HepG2 (cell line): ENCODE results near the gene BLVRB. TPM values are rescaled to one million over a fixed set of nuclear protein-coding genes. Genes with fewer than 3 reads are reported as not detected.

Experiments used
- AGO2 ChIP-seq: fragments of 200-400 bp; formaldehyde crosslinking; optimal IDR thresholded peaks from 2 replicates; pipeline ENCODE3; 2017; ENCODE audit warnings: mild to moderate bottlenecking, low read depth, low read length, moderate library complexity
- AHR ChIP-seq: IDR thresholded peaks from 2 replicates; pipeline ENCODE4 v1.6.1; 2018; ENCODE audit warnings: missing genetic modification reagents, missing compliant biosample characterization
- GABPB1 ChIP-seq: IDR thresholded peaks from 2 replicates; pipeline ENCODE4 v1.6.1; 2016; ENCODE audit warnings: mild to moderate bottlenecking, missing genetic modification reagents, moderate library complexity, missing compliant biosample characterization
- GATAD1 ChIP-seq: IDR thresholded peaks from 2 replicates; pipeline ENCODE4 v1.6.1; 2016; ENCODE audit warnings: missing genetic modification reagents, missing compliant biosample characterization
- GZF1 ChIP-seq: sonication (generic); formaldehyde crosslinking; IDR thresholded peaks from 2 replicates; pipeline ENCODE4 v1.5.1; 2020; ENCODE audit warnings: mild to moderate bottlenecking, missing genetic modification reagents
- HOXA3 ChIP-seq: sonication (generic); formaldehyde crosslinking; IDR thresholded peaks from 2 replicates; pipeline ENCODE4 v1.5.0; 2020; ENCODE audit warnings: missing genetic modification reagents
- MED8 ChIP-seq: sonication (generic); formaldehyde crosslinking; IDR thresholded peaks from 2 replicates; pipeline ENCODE4 v1.8.1; 2023; ENCODE audit warnings: mild to moderate bottlenecking, missing genetic modification reagents; ENCODE audit not compliant: insufficient replicate concordance
- MIER3 ChIP-seq: IDR thresholded peaks from 2 replicates; pipeline ENCODE4 v1.6.1; 2016; ENCODE audit warnings: missing compliant biosample characterization, borderline replicate concordance
- TCF7L2 ChIP-seq: IDR thresholded peaks from 2 replicates; pipeline ENCODE4 v1.6.1; 2011; ENCODE audit warnings: mild to moderate bottlenecking, low read depth, low read length, moderate library complexity
- YEATS2 ChIP-seq: sonication (generic); formaldehyde crosslinking; IDR thresholded peaks from 2 replicates; pipeline ENCODE4 v1.4.0; 2020; ENCODE audit warnings: missing genetic modification reagents, borderline replicate concordance
- YY1 ChIP-seq: IDR thresholded peaks from 2 replicates; pipeline ENCODE4 v1.6.1; 2011; ENCODE audit warnings: low read length, low read depth, moderate library complexity, mild to moderate bottlenecking; ENCODE audit not compliant: insufficient read depth, insufficient replicate concordance
- ZBTB7A ChIP-seq: sonication (generic); formaldehyde crosslinking; IDR thresholded peaks from 2 replicates; pipeline ENCODE4 v1.8.0; 2022; ENCODE audit warnings: mild to moderate bottlenecking, missing genetic modification reagents
- ZFP41 ChIP-seq: sonication (generic); formaldehyde crosslinking; IDR thresholded peaks from 2 replicates; pipeline ENCODE4 v1.4.0; 2020; ENCODE audit warnings: mild to moderate bottlenecking, missing genetic modification reagents, borderline replicate concordance
- ZNF282 ChIP-seq: fragments of 450-650 bp; IDR thresholded peaks from 2 replicates; pipeline ENCODE4 v1.6.1; 2018; ENCODE audit not compliant: partially characterized antibody
- ZNF543 ChIP-seq: sonication (generic); formaldehyde crosslinking; IDR thresholded peaks from 2 replicates; pipeline ENCODE4 v1.4.0; 2020; ENCODE audit warnings: mild to moderate bottlenecking, missing genetic modification reagents
- ZNF619 ChIP-seq: sonication (generic); formaldehyde crosslinking; IDR thresholded peaks from 2 replicates; pipeline ENCODE4 v1.4.0; 2020; ENCODE audit warnings: mild to moderate bottlenecking, missing genetic modification reagents
- ZNF772 ChIP-seq: sonication (generic); formaldehyde crosslinking; IDR thresholded peaks from 2 replicates; pipeline ENCODE4 v1.5.0; 2020; ENCODE audit warnings: mild to moderate bottlenecking, missing genetic modification reagents
- polyA plus RNA-seq, 8 experiments: library from polyadenylated mRNA; depleted of rRNA in 3 of 8; stranded (reverse) in 7 of 8; unstranded in 1 of 8; fragments of >200 nt; fragmentation: Illumina TruSeq in 4 of 8; extraction: Trizol in 4 of 8; gene quantifications; 2 replicates each; pipeline versions ENCODE4 v1.2.1 to v1.2.3, GENCODE V29; 2011 to 2016; ENCODE audit warnings: low read depth in 4 of 8, missing spikeins in 1 of 8, mixed read lengths in 1 of 8; ENCODE audit not compliant: insufficient read depth in 1 of 8
- total RNA-seq, 5 experiments: library from RNA; depleted of rRNA; stranded (reverse); fragments of >200 nt; fragmentation: Illumina TruSeq; extraction: Trizol; gene quantifications; 2 replicates each; pipeline ENCODE4 v1.2.3, GENCODE V29; 2016; ENCODE audit warnings: low read depth in 1 of 5
- TF ChIP-seq, protein P1 (sequence below): sonication (generic); formaldehyde crosslinking; IDR thresholded peaks from 2 replicates; pipeline ENCODE4 v1.4.0; 2020; ENCODE audit warnings: missing genetic modification reagents, borderline replicate concordance
- TF ChIP-seq, protein P2 (sequence below): sonication (generic); formaldehyde crosslinking; IDR thresholded peaks from 2 replicates; pipeline ENCODE4 v1.4.0; 2020; ENCODE audit warnings: mild to moderate bottlenecking, missing genetic modification reagents
- TF ChIP-seq, protein P3 (sequence below): sonication (generic); formaldehyde crosslinking; IDR thresholded peaks from 2 replicates; pipeline ENCODE4 v1.8.0; 2022; ENCODE audit warnings: mild to moderate bottlenecking, missing genetic modification reagents

Gene BLVRB
- total and polyA plus RNA-seq, 2 of the 13 experiments (the other 11 are each of a cell fraction or from before 2014, with no cell fraction given), result 25.9 to 51.4 TPM

DNA sequence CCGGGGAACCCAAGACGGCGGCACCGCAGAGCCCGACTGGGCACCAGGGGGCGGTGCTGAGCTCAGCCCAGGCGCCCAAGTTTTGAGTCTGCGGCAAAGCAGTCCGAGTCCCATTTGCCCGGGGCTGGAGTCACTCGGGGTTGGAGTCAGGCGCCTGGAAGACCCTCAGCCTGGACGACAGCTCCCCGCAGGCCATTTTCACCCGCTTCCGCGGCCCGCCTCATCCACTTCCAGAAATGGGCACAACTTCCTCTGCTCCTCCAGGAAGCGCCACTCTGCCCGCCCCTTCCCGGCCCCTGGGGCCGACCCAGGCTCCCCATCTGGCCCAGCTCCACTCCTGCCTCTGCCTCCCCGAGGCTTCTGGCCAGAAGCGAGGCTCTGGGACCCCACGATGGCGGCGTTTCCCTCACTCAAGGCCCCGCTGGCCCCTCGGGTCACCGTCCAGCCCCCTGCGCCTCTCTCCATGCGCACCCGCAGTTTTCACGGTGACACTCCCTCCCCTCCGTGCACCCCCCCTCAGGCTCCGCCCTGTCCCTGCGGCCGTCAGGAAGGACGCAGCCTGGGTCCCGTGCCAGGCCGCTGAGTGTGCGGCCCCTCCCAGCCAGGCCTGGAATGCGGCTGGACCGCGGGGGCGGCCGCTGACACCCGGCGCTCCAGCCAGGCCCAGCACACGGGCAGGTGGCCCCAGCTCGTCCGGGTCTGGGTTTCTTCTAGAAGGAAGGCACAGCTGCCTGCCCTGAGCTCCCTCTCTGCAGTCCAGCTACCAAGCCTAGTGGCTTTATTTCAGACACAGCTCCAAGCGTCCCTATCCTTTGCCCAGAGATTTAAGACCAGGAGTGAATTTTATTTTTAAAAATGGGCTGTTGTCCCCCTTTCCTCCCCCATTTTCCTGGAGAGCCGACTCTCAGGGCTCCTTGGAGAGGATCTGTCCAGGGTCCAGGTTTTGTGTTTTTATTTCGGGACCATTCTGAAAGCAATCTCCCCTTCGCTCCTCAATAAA is 44.5 kb downstream of the BLVRB start (continued):
- peak; percentile 55 for TF ChIP-seq YY1
- no peak for TF ChIP-seq ZNF282
- TF ChIP-seq GZF1, result no peak
- TF ChIP-seq MIER3 (CRISPR knock-in tag), result peak; percentile 48; the same call in 1 of the 2 replicates
- peak; percentile 83 for TF ChIP-seq MED8 (CRISPR knock-in tag)
- peak; percentile 79 for TF ChIP-seq HOXA3 (CRISPR knock-in tag)
- TF ChIP-seq ZNF772 (CRISPR knock-in tag), result peak; percentile 91
- TF ChIP-seq TCF7L2, result no peak
- peak; percentile 82; the same call in 1 of the 2 replicates for TF ChIP-seq ZBTB7A (CRISPR knock-in tag)
- no peak for TF ChIP-seq ZFP41
- TF ChIP-seq YEATS2, result peak; percentile 70; the same call in 1 of the 2 replicates
- peak; percentile 84 for TF ChIP-seq GABPB1
- peak; percentile 63 for TF ChIP-seq GATAD1 (CRISPR knock-in tag)
- peak; percentile 15; the same call in 1 of the 2 replicates for TF ChIP-seq AHR (CRISPR knock-in tag)
- peak; percentile 89 for TF ChIP-seq AGO2
- no peak for TF ChIP-seq ZNF543 (CRISPR knock-in tag)
- TF ChIP-seq, protein P1, sequence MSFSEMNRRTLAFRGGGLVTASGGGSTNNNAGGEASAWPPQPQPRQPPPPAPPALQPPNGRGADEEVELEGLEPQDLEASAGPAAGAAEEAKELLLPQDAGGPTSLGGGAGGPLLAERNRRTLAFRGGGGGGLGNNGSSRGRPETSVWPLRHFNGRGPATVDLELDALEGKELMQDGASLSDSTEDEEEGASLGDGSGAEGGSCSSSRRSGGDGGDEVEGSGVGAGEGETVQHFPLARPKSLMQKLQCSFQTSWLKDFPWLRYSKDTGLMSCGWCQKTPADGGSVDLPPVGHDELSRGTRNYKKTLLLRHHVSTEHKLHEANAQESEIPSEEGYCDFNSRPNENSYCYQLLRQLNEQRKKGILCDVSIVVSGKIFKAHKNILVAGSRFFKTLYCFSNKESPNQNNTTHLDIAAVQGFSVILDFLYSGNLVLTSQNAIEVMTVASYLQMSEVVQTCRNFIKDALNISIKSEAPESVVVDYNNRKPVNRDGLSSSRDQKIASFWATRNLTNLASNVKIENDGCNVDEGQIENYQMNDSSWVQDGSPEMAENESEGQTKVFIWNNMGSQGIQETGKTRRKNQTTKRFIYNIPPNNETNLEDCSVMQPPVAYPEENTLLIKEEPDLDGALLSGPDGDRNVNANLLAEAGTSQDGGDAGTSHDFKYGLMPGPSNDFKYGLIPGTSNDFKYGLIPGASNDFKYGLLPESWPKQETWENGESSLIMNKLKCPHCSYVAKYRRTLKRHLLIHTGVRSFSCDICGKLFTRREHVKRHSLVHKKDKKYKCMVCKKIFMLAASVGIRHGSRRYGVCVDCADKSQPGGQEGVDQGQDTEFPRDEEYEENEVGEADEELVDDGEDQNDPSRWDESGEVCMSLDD (CRISPR knock-in tag), result peak; percentile 62; the same call in 1 of the 2 replicates
- TF ChIP-seq, protein P2, sequence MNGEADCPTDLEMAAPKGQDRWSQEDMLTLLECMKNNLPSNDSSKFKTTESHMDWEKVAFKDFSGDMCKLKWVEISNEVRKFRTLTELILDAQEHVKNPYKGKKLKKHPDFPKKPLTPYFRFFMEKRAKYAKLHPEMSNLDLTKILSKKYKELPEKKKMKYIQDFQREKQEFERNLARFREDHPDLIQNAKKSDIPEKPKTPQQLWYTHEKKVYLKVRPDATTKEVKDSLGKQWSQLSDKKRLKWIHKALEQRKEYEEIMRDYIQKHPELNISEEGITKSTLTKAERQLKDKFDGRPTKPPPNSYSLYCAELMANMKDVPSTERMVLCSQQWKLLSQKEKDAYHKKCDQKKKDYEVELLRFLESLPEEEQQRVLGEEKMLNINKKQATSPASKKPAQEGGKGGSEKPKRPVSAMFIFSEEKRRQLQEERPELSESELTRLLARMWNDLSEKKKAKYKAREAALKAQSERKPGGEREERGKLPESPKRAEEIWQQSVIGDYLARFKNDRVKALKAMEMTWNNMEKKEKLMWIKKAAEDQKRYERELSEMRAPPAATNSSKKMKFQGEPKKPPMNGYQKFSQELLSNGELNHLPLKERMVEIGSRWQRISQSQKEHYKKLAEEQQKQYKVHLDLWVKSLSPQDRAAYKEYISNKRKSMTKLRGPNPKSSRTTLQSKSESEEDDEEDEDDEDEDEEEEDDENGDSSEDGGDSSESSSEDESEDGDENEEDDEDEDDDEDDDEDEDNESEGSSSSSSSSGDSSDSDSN (CRISPR knock-in tag), result peak; percentile 97
- TF ChIP-seq ZNF619, result 0 out of 2 replicates have a peak, but pooled peaks have one; percentile 55
- TF ChIP-seq, protein P3, sequence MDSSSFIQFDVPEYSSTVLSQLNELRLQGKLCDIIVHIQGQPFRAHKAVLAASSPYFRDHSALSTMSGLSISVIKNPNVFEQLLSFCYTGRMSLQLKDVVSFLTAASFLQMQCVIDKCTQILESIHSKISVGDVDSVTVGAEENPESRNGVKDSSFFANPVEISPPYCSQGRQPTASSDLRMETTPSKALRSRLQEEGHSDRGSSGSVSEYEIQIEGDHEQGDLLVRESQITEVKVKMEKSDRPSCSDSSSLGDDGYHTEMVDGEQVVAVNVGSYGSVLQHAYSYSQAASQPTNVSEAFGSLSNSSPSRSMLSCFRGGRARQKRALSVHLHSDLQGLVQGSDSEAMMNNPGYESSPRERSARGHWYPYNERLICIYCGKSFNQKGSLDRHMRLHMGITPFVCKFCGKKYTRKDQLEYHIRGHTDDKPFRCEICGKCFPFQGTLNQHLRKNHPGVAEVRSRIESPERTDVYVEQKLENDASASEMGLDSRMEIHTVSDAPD (CRISPR knock-in tag), result peak; percentile 50; the same call in 1 of the 2 replicates
